ENCODE results near the gene ZNF775.

The ZNF775 gene

GRCh38 chr7:150378853-150379440 is at the start of gene ZNF775:
ZNF775 (plus strand) TSS chr7:150379330; CDS start chr7:150388471, 9,141 bp downstream.
- DNase-seq = peak; percentile 85

GRCh38 chr7:150329331-150330120 is 49.6 kb upstream of the ZNF775 start:
- no peak for DNase-seq

GRCh38 chr7:150330211-150330885 is 48.8 kb upstream of the ZNF775 start:
- no peak for DNase-seq

- DNase-seq = no peak
These were observed 46.1 kb upstream of the ZNF775 start for GRCh38 chr7:150332852-150333635.

GRCh38 chr7:150333659-150334058 is 45.5 kb upstream of the ZNF775 start:
- DNase-seq = no peak

- DNase-seq = no peak
These were observed 45.0 kb upstream of the ZNF775 start for GRCh38 chr7:150334108-150334507.

- no peak for DNase-seq
These were observed 43.9 kb upstream of the ZNF775 start for GRCh38 chr7:150335108-150335773.

GRCh38 chr7:150335774-150336112 is 43.4 kb upstream of the ZNF775 start:
- no peak for DNase-seq

- no peak for DNase-seq
These were observed 42.4 kb upstream of the ZNF775 start for GRCh38 chr7:150336746-150337145.

GRCh38 chr7:150337179-150337578 is 42.0 kb upstream of the ZNF775 start:
- no peak for DNase-seq

- no peak for DNase-seq
These were observed 41.5 kb upstream of the ZNF775 start for GRCh38 chr7:150337659-150338081.

GRCh38 chr7:150338166-150338829 is 40.8 kb upstream of the ZNF775 start:
- no peak for DNase-seq

GRCh38 chr7:150339409-150339809 is 39.7 kb upstream of the ZNF775 start:
- no peak for DNase-seq

- DNase-seq = no peak
These were observed 38.9 kb upstream of the ZNF775 start for GRCh38 chr7:150340024-150340749.

GRCh38 chr7:150340875-150341262 is 38.3 kb upstream of the ZNF775 start:
- DNase-seq = no peak

GRCh38 chr7:150341263-150342120 is 37.6 kb upstream of the ZNF775 start, which contains the start of gene RARRES2:
RARRES2 (minus strand) TSS chr7:150341629; CDS start chr7:150340609, 1,020 bp downstream.
- DNase-seq = no peak

GRCh38 chr7:150342121-150342408 is 37.1 kb upstream of the ZNF775 start:
- DNase-seq = no peak

- DNase-seq = no peak
These were observed 35.9 kb upstream of the ZNF775 start for GRCh38 chr7:150343225-150343624.

GRCh38 chr7:150344299-150344698 is 34.8 kb upstream of the ZNF775 start:
- DNase-seq = no peak

GRCh38 chr7:150345012-150345411 is 34.1 kb upstream of the ZNF775 start:
- DNase-seq = no peak

- no peak for DNase-seq
These were observed 32.2 kb upstream of the ZNF775 start for GRCh38 chr7:150346922-150347321.
